IMR-90 (cell line): ENCODE results near the gene AP3M1. TPM values are rescaled to one million over a fixed set of nuclear protein-coding genes. Genes with fewer than 3 reads are reported as not detected.

Experiments used
- ATAC-seq: fragments of 200-7000 bp; cut with Tn5 transposase; 2 replicates; pipeline ENCODE4 v1.9.1; 2020; ENCODE audit warnings: low read depth, mild to moderate bottlenecking, moderate library complexity
- BruUV-seq: library from RNA; stranded (reverse); fragments of 400-500 nt; replicated peaks from 2 replicates; lab custom pipeline; 2021; lab: Mats Ljungman, UMichigan
- CTCF ChIA-PET: fragments of 300-600 bp; formaldehyde crosslinking; extraction: SDS; loops from one replicate; lab custom pipeline; 2021; ENCODE audit warnings: antibody characterized with exemption; lab: Yijun Ruan, JAX
- POLR2A ChIA-PET: fragments of 300-600 bp; sonication (Branson Sonifier 250); formaldehyde crosslinking; loops from one replicate; lab custom pipeline; 2022; ENCODE audit warnings: antibody characterized with exemption; ENCODE audit not compliant: unreplicated experiment; lab: Charles Lee
- DNase-seq: peaks from one replicate; pipeline ENCODE4 v3.0.0; 2013
- H2AFZ ChIP-seq: replicated peaks from 2 replicates; pipeline ENCODE3; 2013; ENCODE audit warnings: low read length, mild to moderate bottlenecking; ENCODE audit not compliant: poor library complexity
- H2AK5ac ChIP-seq: 2 replicates; pipeline ENCODE4 v1.6.1; 2013; ENCODE audit warnings: low read depth, low read length, inconsistent platforms
- H2AK9ac ChIP-seq: replicated peaks from 2 replicates; pipeline ENCODE3; 2013; ENCODE audit warnings: mild to moderate bottlenecking, low read depth, low read length, moderate library complexity; ENCODE audit not compliant: poor library complexity
- H2BK120ac ChIP-seq: 2 replicates; pipeline ENCODE4 v1.6.1; 2013; ENCODE audit warnings: low read depth, low read length, inconsistent platforms
- H2BK15ac ChIP-seq: 3 replicates; pipeline ENCODE4 v1.6.1; 2013; ENCODE audit warnings: low read depth, low read length, inconsistent platforms
- H2BK20ac ChIP-seq: 2 replicates; pipeline ENCODE4 v1.6.1; 2013; ENCODE audit warnings: low read depth, mild to moderate bottlenecking, inconsistent platforms, low read length, moderate library complexity
- H2BK5ac ChIP-seq: 2 replicates; pipeline ENCODE4 v1.6.1; 2013; ENCODE audit warnings: mild to moderate bottlenecking, low read depth, low read length, inconsistent platforms; ENCODE audit not compliant: poor library complexity, severe bottlenecking
- H3K14ac ChIP-seq: replicated peaks from 2 replicates; pipeline ENCODE4 v1.6.1; 2013; ENCODE audit warnings: low read depth, low read length, inconsistent platforms
- H3K18ac ChIP-seq: 2 replicates; pipeline ENCODE4 v1.6.1; 2013; ENCODE audit warnings: low read depth, low read length, control low read depth
- H3K23ac ChIP-seq: 2 replicates; pipeline ENCODE4 v1.6.1; 2013; ENCODE audit warnings: low read depth, low read length, inconsistent platforms
- H3K27ac ChIP-seq: 2 replicates; pipeline ENCODE4 v1.5.1; 2013; ENCODE audit warnings: mild to moderate bottlenecking, control low read depth, low read length; ENCODE audit not compliant: insufficient read depth
- H3K27me3 ChIP-seq: 2 replicates; pipeline ENCODE4 v1.6.1; 2013; ENCODE audit warnings: low read length; ENCODE audit not compliant: control insufficient read depth, insufficient read depth
- H3K36me3 ChIP-seq: 2 replicates; pipeline ENCODE4 v1.6.1; 2013; ENCODE audit warnings: low read length, mixed read lengths; ENCODE audit not compliant: control insufficient read depth, insufficient read depth
- H3K4ac ChIP-seq: 2 replicates; pipeline ENCODE4 v1.6.1; 2013; ENCODE audit warnings: low read depth, low read length, inconsistent platforms
- H3K4me1 ChIP-seq: 2 replicates; pipeline ENCODE4 v1.6.1; 2013; ENCODE audit warnings: low read length, mixed read lengths; ENCODE audit not compliant: control insufficient read depth, insufficient read depth
- H3K4me2 ChIP-seq: 2 replicates; pipeline ENCODE4 v1.6.1; 2013; ENCODE audit warnings: low read depth, mild to moderate bottlenecking, control low read depth, low read length, moderate library complexity
- H3K4me3 ChIP-seq: 2 replicates; pipeline ENCODE4 v1.5.1; 2013; ENCODE audit warnings: low read depth, mild to moderate bottlenecking, control low read depth, low read length, moderate library complexity; ENCODE audit not compliant: insufficient read depth
- H3K56ac ChIP-seq: 2 replicates; pipeline ENCODE4 v1.6.1; 2013; ENCODE audit warnings: low read length, inconsistent platforms; ENCODE audit not compliant: insufficient read depth; ENCODE audit errors: extremely low read depth
- H3K79me1 ChIP-seq, 2 experiments: 2 replicates each; pipeline ENCODE4 v1.6.1; 2013; ENCODE audit warnings: low read length in 2 of 2, inconsistent platforms in 1 of 2, low read depth in 1 of 2
- H3K9ac ChIP-seq: 2 replicates; pipeline ENCODE4 v1.6.1; 2013; ENCODE audit warnings: low read depth, low read length, control low read depth
- H3K9me1 ChIP-seq: 2 replicates; pipeline ENCODE4 v1.6.1; 2013; ENCODE audit warnings: low read length, inconsistent platforms; ENCODE audit not compliant: insufficient read depth
- H3K9me3 ChIP-seq: 2 replicates; pipeline ENCODE4 v1.6.1; 2013; ENCODE audit warnings: low read length; ENCODE audit not compliant: control insufficient read depth, insufficient read depth
- H4K20me1 ChIP-seq: 2 replicates; pipeline ENCODE4 v1.6.1; 2013; ENCODE audit warnings: low read length, inconsistent platforms; ENCODE audit not compliant: insufficient read depth
- H4K5ac ChIP-seq: 2 replicates; pipeline ENCODE4 v1.6.1; 2013; ENCODE audit warnings: mild to moderate bottlenecking, low read depth, low read length, control low read depth
- H4K8ac ChIP-seq, 2 experiments: 2 replicates each; pipeline ENCODE4 v1.6.1; 2013; ENCODE audit warnings: low read depth in 2 of 2, low read length in 2 of 2, control low read depth in 1 of 2, inconsistent platforms in 1 of 2
- H4K91ac ChIP-seq: 2 replicates; pipeline ENCODE4 v1.6.1; 2013; ENCODE audit warnings: low read depth, low read length, inconsistent platforms; ENCODE audit not compliant: insufficient read depth
- CEBPB ChIP-seq: IDR thresholded peaks from 2 replicates; pipeline ENCODE4 v1.6.1; 2012; ENCODE audit warnings: low read depth, low read length, improper control_type of control experiment
- FOS ChIP-seq: fragments of 150-350 bp; IDR thresholded peaks from 2 replicates; pipeline ENCODE4 v1.6.1; 2016; ENCODE audit warnings: low read depth, low read length
- WGBS, 2 experiments: methylation state at CpG; one replicate each; pipeline versions ENCODE4 v1.1.5 to v1.1.7; 2013; ENCODE audit warnings: missing lambda C conversion rate in 2 of 2; ENCODE audit not compliant: insufficient read length in 1 of 2; ENCODE audit errors: extremely low coverage in 2 of 2; 5-methylcytosine and 5-hydroxymethylcytosine counted together
- dilution Hi-C: fragments of 300-500 bp; cut with HindIII; formaldehyde crosslinking; loops from one replicate; pipeline ENCODE4 v1.14.3; 2018; ENCODE audit warnings: low sequenced_read_pairs; ENCODE audit not compliant: unreplicated experiment
- in situ Hi-C: fragments of 300-500 bp; cut with MboI; formaldehyde crosslinking; loops from 3 replicates; pipeline ENCODE4 v1.14.3; 2019; ENCODE audit warnings: low sequenced_read_pairs, inconsistent platforms, mixed read lengths
- intact Hi-C: fragments of 100-400 bp; cut with micrococcal nuclease; formaldehyde crosslinking; loops from 2 replicates; pipeline ENCODE4 v1.10.0; 2022
- polyA plus RNA-seq, 3 experiments: library from polyadenylated mRNA; depleted of rRNA; stranded (reverse); fragments of >200 nt; gene quantifications; 2 replicates each; pipeline ENCODE4 v1.2.3, GENCODE V29; 2012; ENCODE audit warnings: low replicate concordance in 1 of 3
- total RNA-seq: library from RNA; depleted of rRNA; stranded (reverse); fragments of >200 nt; gene quantifications from 2 replicates; pipeline ENCODE4 v1.2.3, GENCODE V29; 2012

The AP3M1 gene
- total and polyA plus RNA-seq, 2 of the 4 experiments (the other 2 are of a cell fraction): 26.6 to 46.4 TPM

DNA sequence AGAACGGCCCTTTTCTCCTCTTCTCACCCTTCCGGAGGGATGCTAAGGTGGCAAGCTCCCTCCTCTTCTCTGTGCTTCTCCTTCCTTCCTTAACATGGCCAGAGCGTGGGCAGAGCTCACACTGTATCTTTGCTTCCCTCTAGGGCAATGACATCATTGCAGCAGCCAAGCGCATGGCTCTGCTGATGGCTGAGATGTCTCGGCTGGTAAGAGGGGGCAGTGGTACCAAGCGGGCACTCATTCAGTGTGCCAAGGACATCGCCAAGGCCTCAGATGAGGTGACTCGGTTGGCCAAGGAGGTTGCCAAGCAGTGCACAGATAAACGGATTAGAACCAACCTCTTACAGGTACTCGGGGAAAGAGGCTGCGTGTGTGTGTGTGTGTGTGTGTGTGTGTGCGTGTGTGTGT, 36.6 kb downstream of the AP3M1 start:
- H2BK5ac ChIP-seq: no peak overlapping the region
- dilution Hi-C loops: no loop called here
- BruUV-seq: no TSS peak
- H3K27ac ChIP-seq: no peak overlapping the region; the same call in 1 of the 2 replicates
- no peak overlapping the region for H3K4me2 ChIP-seq
- no peak overlapping the region for H3K23ac ChIP-seq
- CTCF ChIA-PET: no interaction called here
- H3K27me3 ChIP-seq: no peaks in the 10 kb centered on the region
- no peak overlapping the region for H3K56ac ChIP-seq
- DNase-seq (no peak), ATAC-seq (no peak)
- H3K9me3 ChIP-seq: no peaks in the 10 kb centered on the region
- H2BK20ac ChIP-seq: no peak overlapping the region
- POLR2A ChIA-PET: no interaction called here
- in situ Hi-C loops: no loop called here
- H4K8ac ChIP-seq: no peak overlapping the region; a peak in 1 of 4 replicates
- H4K20me1 ChIP-seq: peaks cover 85% of the 10 kb centered on the region
- H3K4ac ChIP-seq: no peak overlapping the region
- H2AK9ac ChIP-seq: no peak overlapping the region
- 84% methylated on average over 2 of the region's 12 CpGs; no CpG with 5 or more reads in 1 of the 2 experiments for WGBS, 2 experiments
- peaks cover 15% of the 10 kb centered on the region for H3K9me1 ChIP-seq
- peaks cover 11% of the 10 kb centered on the region for H3K4me1 ChIP-seq
- H4K5ac ChIP-seq: no peak overlapping the region
- intact Hi-C loops: no loop called here
- no peak overlapping the region for H2AK5ac ChIP-seq
- no peak for TF ChIP-seq FOS
- TF ChIP-seq CEBPB: no peak
- no peak overlapping the region for H3K4me3 ChIP-seq
- peaks cover 80% of the 10 kb centered on the region for H3K36me3 ChIP-seq
- H3K18ac ChIP-seq: no peak overlapping the region
- no peak overlapping the region for H3K9ac ChIP-seq
- H2AFZ ChIP-seq: no peak overlapping the region
- no peak overlapping the region for H2BK15ac ChIP-seq
- H3K14ac ChIP-seq: no peak overlapping the region
- H4K91ac ChIP-seq: no peak overlapping the region
- no peak overlapping the region for H2BK120ac ChIP-seq
- H3K79me1 ChIP-seq: peaks cover 71 to 93% of the 10 kb centered on the region in 2 experiments
